LHCN-M2 (cell line): ENCODE data around the gene MRPS26. TPM values are rescaled to one million over a fixed set of nuclear protein-coding genes. Genes with fewer than 3 reads are reported as not detected.
"Not testable (repeated sequence)": the region's sequence is repeated elsewhere in the genome, so short reads cannot be mapped to it uniquely, and the experiment has no call there.

ENCODE experiments used
- DNase-seq: peaks from one replicate; pipeline ENCODE4 v3.0.0-alpha.2; 2012; ENCODE audit warnings: low read depth
- total RNA-seq: library from RNA; depleted of rRNA; stranded (reverse); fragments of >200 nt; gene quantifications from 2 replicates; pipeline ENCODE4 v1.2.3, GENCODE V29; 2014

The MRPS26 gene
- total RNA-seq, 1 experiment from 2014 or later = 58.4 TPM

GRCh38 chr20:3072530-3073250, 26.8 kb downstream of the MRPS26 start:
- DNase-seq = no peak

DNA sequence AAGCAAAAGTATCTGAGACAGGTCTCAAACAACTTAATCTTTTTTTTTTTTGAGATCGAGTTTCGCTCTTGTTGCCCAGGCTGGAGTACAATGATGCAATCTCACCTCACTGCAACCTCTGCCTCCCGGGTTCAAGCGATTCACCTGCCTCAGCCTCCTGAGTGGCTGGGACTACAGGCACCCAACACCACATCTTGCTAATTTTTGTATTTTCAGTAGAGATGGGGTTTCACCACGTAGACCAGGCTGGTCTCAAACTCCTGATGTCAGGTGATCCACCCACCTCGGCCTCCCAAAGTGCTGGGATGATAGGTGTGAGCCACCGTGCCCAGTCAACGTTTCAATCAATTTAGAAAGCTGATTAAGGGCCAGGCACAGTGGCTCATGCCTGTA, 27.4 kb downstream of the MRPS26 start:
- DNase-seq = not testable (repeated sequence)

DNA sequence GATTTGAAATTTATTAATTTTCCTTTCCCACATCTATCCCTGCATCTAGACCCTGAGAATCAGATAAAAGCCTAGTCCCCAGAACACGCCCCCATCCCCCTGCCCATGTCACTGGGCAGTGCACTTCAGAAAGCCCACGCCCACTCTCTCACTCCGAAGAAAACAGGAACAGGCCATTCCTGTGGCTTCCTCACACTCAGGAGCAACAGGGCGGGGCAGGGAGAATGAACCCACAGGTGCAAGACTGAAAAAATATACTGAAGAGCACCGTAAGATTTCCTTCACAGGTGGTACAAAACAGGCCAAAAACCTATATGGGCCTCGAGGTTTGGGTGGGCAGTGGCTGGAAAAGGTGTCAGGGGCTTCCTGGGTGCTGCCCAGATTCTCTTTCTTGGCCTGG, 29.0 kb downstream of the MRPS26 start:
- DNase-seq = no peak

DNA sequence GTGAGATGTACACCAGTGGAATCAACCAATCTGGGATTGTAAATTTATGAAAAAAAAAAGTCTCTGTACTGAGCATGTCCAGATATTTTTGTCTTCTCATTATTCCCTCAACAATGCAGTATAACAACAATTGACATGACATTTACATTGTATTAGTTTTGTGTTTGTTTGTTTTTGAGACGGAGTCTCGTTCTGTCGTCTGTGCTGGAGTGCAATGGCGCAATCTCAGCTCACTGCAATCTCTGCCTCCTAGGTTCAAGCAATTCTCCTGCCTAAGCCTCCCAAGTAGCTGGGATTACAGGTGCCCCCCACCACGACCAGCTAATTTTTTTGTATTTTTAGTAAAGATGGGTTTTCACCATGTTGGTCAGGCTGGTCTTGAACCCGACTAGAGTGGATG, 29.5 kb downstream of the MRPS26 start:
- not testable (repeated sequence) for DNase-seq

- DNase-seq = peak; percentile 29
Observed at GRCh38 chr20:3077618-3078134, 31.8 kb downstream of the MRPS26 start.

DNA sequence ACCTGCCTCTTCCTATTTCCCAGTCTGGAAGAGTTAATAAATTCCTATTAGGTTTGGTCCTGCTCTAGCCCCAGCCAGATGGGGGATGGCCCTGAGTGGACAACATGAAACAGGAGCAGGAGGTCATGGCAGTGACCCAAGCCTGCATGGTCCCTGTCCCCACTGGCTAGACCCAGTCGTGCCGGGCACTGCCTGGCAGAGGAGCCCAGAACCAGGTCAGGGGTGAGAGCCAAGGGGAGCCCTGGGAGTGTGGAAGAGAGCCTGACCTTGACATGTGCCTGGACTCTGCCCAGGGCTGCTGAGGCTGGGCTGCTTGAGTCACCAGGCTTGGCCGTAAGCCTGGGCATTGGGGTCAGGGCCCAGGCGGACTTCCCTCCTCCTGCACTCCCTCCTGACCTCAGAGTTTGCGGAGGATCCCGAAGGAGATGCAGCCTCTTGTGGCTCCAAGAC, 35.1 kb downstream of the MRPS26 start:
- DNase-seq = peak; percentile 83

DNA sequence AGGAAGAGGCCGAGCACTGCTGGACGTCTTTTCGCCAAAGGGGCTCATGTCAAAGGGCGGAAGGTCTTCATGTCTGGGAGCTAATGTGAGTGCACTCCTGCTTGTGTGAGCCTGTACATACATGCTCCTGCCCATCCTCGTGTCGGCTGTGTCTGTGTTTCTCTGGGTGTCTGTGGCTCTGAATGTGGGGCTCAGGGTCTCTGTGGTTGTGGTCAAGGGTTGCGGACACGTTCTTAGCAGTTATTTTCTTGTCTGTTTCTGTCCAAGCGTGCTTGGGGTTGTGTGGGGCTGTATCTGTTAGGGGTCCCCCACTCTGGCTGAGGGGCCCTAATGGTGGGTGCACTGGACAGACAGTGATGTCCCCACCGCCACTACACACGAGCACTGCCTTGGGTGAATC, 35.8 kb downstream of the MRPS26 start:
- DNase-seq = no peak

DNA sequence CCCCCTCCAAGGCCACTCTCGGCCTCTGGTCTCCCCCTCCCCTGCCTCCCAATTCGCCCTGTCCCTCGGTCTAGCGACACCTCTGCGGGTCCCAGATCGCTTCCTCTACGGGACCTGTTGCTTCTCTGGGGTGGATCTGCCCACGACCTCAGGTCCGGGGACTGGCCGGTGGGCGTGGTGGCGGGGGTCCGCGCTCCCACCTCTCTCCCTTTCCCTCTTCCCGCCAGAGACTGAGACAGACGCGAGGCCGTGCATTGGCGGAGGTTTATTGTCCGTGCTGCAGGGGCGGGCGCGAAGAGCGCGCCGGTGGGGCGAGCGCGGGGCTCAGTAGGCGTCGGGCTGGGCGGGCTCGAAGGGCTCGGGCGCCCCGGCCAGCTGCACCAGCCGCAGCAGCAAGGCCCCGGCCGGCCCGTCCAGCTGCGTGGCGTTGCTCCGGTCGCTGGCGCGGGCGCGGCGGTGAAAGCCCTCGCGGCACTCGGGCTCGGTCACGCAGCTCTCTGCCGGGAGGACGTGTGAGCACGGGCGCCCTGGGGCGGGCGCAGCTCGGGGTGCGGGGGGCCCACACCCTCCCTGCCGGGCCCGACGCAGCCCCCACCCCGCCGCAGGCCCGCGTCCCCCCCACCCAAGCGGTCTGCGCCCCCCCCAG, 36.6 kb downstream of the MRPS26 start:
- no peak for DNase-seq

DNA sequence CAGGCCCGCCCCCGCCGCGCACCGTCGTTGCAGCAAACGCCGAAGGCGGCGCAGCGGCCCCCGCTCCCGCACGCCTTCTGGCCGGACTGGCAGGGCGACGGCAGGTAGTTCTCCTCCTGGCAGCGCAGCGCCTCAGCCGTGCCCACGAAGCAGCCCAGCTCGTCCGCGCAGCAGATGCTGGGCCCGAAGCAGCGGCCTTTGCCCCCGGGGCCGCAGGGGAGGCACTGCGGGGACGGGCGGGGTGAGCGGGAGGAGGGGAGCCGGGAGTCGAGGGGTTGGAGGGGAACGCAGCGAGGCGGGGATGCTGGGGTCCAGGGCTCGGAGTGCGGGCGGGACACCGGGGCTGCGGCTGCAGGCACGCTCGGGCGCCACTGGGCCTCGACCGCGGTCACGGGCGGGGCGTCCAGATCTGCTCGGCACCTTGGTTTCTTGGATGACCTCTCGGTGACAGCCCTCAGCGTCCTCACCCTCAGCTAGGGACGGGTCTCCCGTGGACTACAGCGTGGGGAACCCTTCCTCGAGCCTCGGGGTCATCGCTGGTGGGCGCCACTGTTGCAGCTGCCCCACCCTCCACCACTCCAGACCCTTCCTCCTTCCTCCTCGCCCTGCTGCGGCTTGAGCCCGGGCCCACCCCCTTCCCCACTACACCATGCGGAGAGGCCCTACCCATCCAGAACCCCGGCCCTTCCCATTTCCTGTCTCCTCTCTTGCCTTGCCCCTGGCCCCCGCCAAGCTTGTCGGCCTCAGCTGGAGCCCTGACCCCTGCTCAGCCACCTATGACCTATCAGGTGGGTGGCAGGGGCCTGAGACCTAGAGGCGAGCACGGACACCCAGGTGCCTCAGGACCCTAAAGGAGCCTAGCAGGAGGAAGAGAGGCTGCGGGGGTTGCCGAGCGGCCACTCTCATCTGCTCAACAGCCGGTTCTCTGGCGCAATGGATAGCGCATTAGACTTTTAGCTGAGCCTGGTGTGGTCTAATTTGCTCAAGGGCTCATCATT, 37.4 kb downstream of the MRPS26 start:
- DNase-seq = no peak

- no peak for DNase-seq
Observed at GRCh38 chr20:3084283-3084985, 38.6 kb downstream of the MRPS26 start, which contains the start of gene AVP. AVP (minus strand) TSS chr20:3084724; CDS start chr20:3084674, 50 bp downstream.

GRCh38 chr20:3084986-3085360, 39.1 kb downstream of the MRPS26 start:
- no peak for DNase-seq

DNA sequence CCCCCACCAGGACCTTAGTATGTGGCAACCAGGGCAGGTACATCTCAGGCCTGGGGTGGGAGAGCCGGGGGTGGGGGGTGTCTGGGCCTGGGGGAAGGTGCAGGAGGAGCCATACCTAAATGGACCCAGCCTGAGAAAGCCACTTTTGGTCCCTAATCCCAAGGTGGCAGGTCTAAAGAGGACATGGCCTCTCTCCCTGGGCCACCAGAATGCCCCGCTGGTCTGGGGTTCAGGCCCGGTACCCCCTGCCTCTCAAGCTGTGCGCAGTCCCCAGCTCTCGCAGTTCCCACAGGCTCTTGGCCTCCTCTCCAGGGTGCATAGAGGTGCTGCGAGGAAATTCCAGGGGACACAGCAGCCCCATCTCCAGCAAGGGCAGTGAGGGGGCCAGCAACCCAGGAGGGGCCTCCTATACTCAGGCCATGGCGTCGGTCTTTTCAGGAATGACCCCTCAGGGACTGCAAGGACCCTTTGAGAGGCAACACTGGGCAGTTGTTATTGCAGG, 39.8 kb downstream of the MRPS26 start:
- DNase-seq = no peak

DNA sequence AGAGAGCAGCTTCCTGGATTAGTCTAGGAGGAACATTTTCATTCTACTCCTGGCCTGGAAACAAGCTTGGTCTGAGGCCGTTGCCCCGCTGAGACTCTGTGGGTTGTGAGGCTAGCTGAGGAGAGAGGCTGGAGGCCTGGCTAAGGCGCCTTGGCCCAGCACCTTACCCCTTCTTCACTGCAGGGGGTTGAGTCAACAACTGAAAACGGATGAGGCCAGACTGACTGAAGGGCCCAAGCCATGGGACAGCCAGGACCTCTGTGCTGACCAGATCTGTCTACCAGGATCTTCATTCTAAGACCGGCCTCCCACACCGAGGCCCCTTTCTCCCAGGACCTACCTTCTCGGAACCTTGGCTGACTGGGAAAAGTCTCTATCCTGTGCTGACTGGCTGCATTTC, 42.2 kb downstream of the MRPS26 start:
- DNase-seq = no peak

- DNase-seq = no peak
Observed at GRCh38 chr20:3090565-3090964, 44.7 kb downstream of the MRPS26 start.

DNA sequence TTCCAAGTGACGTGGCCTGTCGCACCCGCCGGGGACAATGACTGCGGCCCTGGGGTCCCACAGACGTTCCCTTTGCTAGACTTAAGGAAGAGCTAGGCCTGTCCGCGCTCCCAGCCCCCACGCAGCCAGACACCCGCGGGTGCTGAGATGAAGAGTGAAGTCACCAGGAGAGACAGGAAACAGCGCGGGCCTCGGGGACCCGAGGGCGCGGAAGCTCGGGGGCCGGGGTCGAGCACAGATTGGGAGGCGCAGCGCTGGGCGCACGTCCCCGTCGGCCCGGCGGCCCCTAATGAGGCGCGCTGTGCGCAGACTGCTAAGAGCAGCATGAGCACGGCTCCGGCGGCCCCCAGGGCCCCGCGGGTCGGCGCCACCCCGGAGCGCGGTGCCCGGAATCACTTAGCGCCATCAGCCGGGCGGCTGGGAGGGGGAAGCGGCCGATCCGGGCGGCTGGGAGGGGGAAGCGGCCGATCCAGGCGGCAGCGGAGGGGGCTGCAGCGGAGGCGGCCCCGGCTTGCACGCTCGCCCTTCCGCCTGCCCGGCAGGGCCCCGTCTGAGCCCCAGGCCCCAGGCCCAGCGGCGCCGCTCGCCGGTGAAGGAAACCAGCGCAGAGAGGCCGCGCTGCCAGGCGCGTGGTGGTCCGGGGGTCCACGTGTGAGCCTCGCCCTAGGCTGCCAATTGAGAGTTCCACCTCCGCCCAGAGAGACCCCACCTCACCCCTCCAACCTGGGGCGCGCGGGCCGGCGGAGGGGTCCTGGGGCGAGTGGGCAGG, 46.9 kb downstream of the MRPS26 start:
- DNase-seq = no peak

DNA sequence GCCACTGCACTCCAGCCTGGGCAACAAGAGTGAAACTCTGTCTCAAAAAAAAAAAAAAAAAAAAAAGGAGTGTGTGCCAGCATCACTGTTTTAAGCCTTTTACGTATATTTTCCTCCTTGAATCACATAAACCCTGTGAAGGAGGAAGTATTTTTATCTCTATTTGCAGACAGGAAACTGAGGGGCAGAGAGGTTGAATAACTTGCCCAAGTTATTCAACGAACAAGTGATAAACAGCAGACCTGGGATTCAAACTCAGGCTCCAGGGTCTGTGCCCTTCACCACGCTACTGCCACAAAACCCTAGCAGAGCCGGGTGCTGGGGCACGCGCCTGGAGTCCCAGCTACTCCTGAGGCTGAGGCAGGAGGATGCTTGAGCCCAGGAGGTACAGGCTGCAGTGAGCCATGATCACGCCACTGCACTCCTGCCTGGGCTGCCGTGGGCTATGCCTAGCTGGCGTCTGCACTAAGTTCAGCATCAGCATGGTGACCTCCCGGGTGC, 48.1 kb downstream of the MRPS26 start:
- no peak for DNase-seq

- no peak for DNase-seq
Observed at GRCh38 chr20:3094848-3095629, 49.2 kb downstream of the MRPS26 start.
